Activated naive CD8-positive, alpha-beta T cell treated with anti-CD3 and anti-CD28 coated beads, Interleukin-2, amount 50 U/mL, for 24 hours (primary cell): ENCODE measurements around the gene FEV.

Source experiments
- ATAC-seq: fragments of 150-1000 bp; cut with Tn5 transposase; one replicate; pipeline ENCODE4 v1.10.0; 2021
- DNase-seq: peaks from one replicate; pipeline ENCODE4 v3.0.0; 2021
- H3K27ac Mint-ChIP-seq: one replicate; pipeline ENCODE4 v1.8.0; 2021; ENCODE audit warnings: mild to moderate bottlenecking, mixed read lengths
- H3K27me3 Mint-ChIP-seq: one replicate; pipeline ENCODE4 v1.8.0; 2021; ENCODE audit warnings: mixed read lengths
- H3K36me3 Mint-ChIP-seq: one replicate; pipeline ENCODE4 v1.8.0; 2021; ENCODE audit warnings: low read depth, mixed read lengths
- H3K4me1 Mint-ChIP-seq: one replicate; pipeline ENCODE4 v1.8.0; 2021; ENCODE audit warnings: mixed read lengths
- H3K4me3 Mint-ChIP-seq: one replicate; pipeline ENCODE4 v1.8.0; 2021; ENCODE audit warnings: mild to moderate bottlenecking, moderate library complexity, mixed read lengths
- H3K9me3 Mint-ChIP-seq: one replicate; pipeline ENCODE4 v1.8.0; 2021; ENCODE audit warnings: mixed read lengths

Gene FEV

GRCh38 chr2:218981390-218981880 lies 3.5 kb downstream of the FEV start:
- H3K27ac Mint-ChIP-seq: no peak overlapping the region
- DNase-seq: no peak
- peaks cover 78% of the 10 kb centered on the region for H3K27me3 Mint-ChIP-seq
- no peak for ATAC-seq
- H3K4me1 Mint-ChIP-seq: peaks cover 26% of the 10 kb centered on the region
- no peaks in the 10 kb centered on the region for H3K9me3 Mint-ChIP-seq
- H3K36me3 Mint-ChIP-seq: no peaks in the 10 kb centered on the region
- peak overlapping the region; percentile 69 for H3K4me3 Mint-ChIP-seq

GRCh38 chr2:218980735-218981389 lies 4.1 kb downstream of the FEV start:
- no peak overlapping the region for H3K27ac Mint-ChIP-seq
- H3K4me3 Mint-ChIP-seq: peak overlapping the region; percentile 69
- ATAC-seq (no peak), DNase-seq (no peak)
- no peaks in the 10 kb centered on the region for H3K9me3 Mint-ChIP-seq
- peaks cover 25% of the 10 kb centered on the region for H3K4me1 Mint-ChIP-seq
- H3K27me3 Mint-ChIP-seq: peaks cover 77% of the 10 kb centered on the region
- no peaks in the 10 kb centered on the region for H3K36me3 Mint-ChIP-seq

GRCh38 chr2:218979846-218980734 lies 4.9 kb downstream of the FEV start:
- DNase-seq (peak; percentile 90), ATAC-seq (peak; percentile 84)
- Mint-ChIP-seq H3K4me1 (peaks cover 22% of the 10 kb centered on the region), H3K4me3 (peak overlapping the region; percentile 62), H3K9me3 (no peaks in the 10 kb centered on the region), H3K27me3 (peaks cover 79% of the 10 kb centered on the region), H3K27ac (no peak overlapping the region), H3K36me3 (no peaks in the 10 kb centered on the region)

GRCh38 chr2:218975060-218975777 lies 9.8 kb downstream of the FEV start:
- H3K27me3 Mint-ChIP-seq: peaks cover 72% of the 10 kb centered on the region
- peaks cover 5% of the 10 kb centered on the region for H3K4me1 Mint-ChIP-seq
- H3K27ac Mint-ChIP-seq: no peak overlapping the region
- H3K9me3 Mint-ChIP-seq: no peaks in the 10 kb centered on the region
- H3K4me3 Mint-ChIP-seq: no peak overlapping the region
- DNase-seq: no peak
- ATAC-seq: no peak
- H3K36me3 Mint-ChIP-seq: no peaks in the 10 kb centered on the region

GRCh38 chr2:218970894-218971293 lies 14.1 kb downstream of the FEV start:
- Mint-ChIP-seq H3K36me3 (no peaks in the 10 kb centered on the region), H3K27ac (no peak overlapping the region), H3K4me3 (no peak overlapping the region), H3K27me3 (peaks cover 60% of the 10 kb centered on the region), H3K4me1 (no peaks in the 10 kb centered on the region), H3K9me3 (no peaks in the 10 kb centered on the region)
- ATAC-seq (no peak), DNase-seq (no peak)

- DNase-seq: no peak
- Mint-ChIP-seq H3K27me3 (peaks cover 68% of the 10 kb centered on the region), H3K4me1 (peaks cover 10% of the 10 kb centered on the region), H3K4me3 (no peak overlapping the region), H3K27ac (no peak overlapping the region), H3K9me3 (no peaks in the 10 kb centered on the region), H3K36me3 (no peaks in the 10 kb centered on the region)
- ATAC-seq: no peak
These were observed 20.8 kb downstream of the FEV start for GRCh38 chr2:218964041-218964771.

- H3K27ac Mint-ChIP-seq: no peak overlapping the region
- no peak for ATAC-seq
- H3K4me3 Mint-ChIP-seq: no peak overlapping the region
- DNase-seq: no peak
- peaks cover 11% of the 10 kb centered on the region for H3K4me1 Mint-ChIP-seq
- H3K36me3 Mint-ChIP-seq: no peaks in the 10 kb centered on the region
- H3K27me3 Mint-ChIP-seq: peaks cover 71% of the 10 kb centered on the region
- H3K9me3 Mint-ChIP-seq: no peaks in the 10 kb centered on the region
These were observed 21.4 kb downstream of the FEV start for GRCh38 chr2:218963601-218964000.

- Mint-ChIP-seq H3K4me1 (peaks cover 11% of the 10 kb centered on the region), H3K27ac (no peak overlapping the region), H3K27me3 (peaks cover 74% of the 10 kb centered on the region), H3K4me3 (no peak overlapping the region), H3K9me3 (no peaks in the 10 kb centered on the region), H3K36me3 (no peaks in the 10 kb centered on the region)
- ATAC-seq: no peak
- DNase-seq: peak; percentile 64
These were observed 22.0 kb downstream of the FEV start for GRCh38 chr2:218962859-218963492.

GRCh38 chr2:218961651-218962570 lies 23.1 kb downstream of the FEV start:
- no peaks in the 10 kb centered on the region for H3K36me3 Mint-ChIP-seq
- H3K9me3 Mint-ChIP-seq: no peaks in the 10 kb centered on the region
- ATAC-seq (no peak), DNase-seq (no peak)
- peaks cover 77% of the 10 kb centered on the region for H3K27me3 Mint-ChIP-seq
- peaks cover 11% of the 10 kb centered on the region for H3K4me1 Mint-ChIP-seq
- H3K27ac Mint-ChIP-seq: no peak overlapping the region
- no peak overlapping the region for H3K4me3 Mint-ChIP-seq

GRCh38 chr2:218961229-218961628 lies 23.8 kb downstream of the FEV start:
- Mint-ChIP-seq H3K27me3 (peaks cover 77% of the 10 kb centered on the region), H3K4me3 (peak overlapping the region; percentile 34), H3K4me1 (peaks cover 11% of the 10 kb centered on the region), H3K27ac (peak overlapping the region; percentile 35), H3K9me3 (no peaks in the 10 kb centered on the region), H3K36me3 (no peaks in the 10 kb centered on the region)
- DNase-seq: no peak
- no peak for ATAC-seq

GRCh38 chr2:218960309-218961165 lies 24.4 kb downstream of the FEV start:
- Mint-ChIP-seq H3K9me3 (no peaks in the 10 kb centered on the region), H3K4me3 (peak overlapping the region; percentile 49), H3K27ac (no peak overlapping the region), H3K27me3 (peaks cover 74% of the 10 kb centered on the region), H3K4me1 (peaks cover 11% of the 10 kb centered on the region), H3K36me3 (no peaks in the 10 kb centered on the region)
- ATAC-seq (no peak), DNase-seq (no peak)

GRCh38 chr2:218959761-218960308 lies 25.1 kb downstream of the FEV start:
- DNase-seq: no peak

More at GRCh38 chr2:218959761-218960308, 25.1 kb downstream of the FEV start:
- Mint-ChIP-seq H3K36me3 (no peaks in the 10 kb centered on the region), H3K27me3 (peaks cover 74% of the 10 kb centered on the region), H3K27ac (no peak overlapping the region), H3K4me1 (peaks cover 11% of the 10 kb centered on the region), H3K9me3 (no peaks in the 10 kb centered on the region), H3K4me3 (no peak overlapping the region)
- no peak for ATAC-seq
